GM21526 (cell line): ENCODE results near the gene ICAM2.

Experiments used
- ATAC-seq: cut with Tn5 transposase; IDR thresholded peaks from one replicate; pipeline ENCODE4 v1.9.1; 2021; ENCODE audit warnings: moderate library complexity; ENCODE audit not compliant: unreplicated experiment, low FRiP score

ICAM2 gene

DNA sequence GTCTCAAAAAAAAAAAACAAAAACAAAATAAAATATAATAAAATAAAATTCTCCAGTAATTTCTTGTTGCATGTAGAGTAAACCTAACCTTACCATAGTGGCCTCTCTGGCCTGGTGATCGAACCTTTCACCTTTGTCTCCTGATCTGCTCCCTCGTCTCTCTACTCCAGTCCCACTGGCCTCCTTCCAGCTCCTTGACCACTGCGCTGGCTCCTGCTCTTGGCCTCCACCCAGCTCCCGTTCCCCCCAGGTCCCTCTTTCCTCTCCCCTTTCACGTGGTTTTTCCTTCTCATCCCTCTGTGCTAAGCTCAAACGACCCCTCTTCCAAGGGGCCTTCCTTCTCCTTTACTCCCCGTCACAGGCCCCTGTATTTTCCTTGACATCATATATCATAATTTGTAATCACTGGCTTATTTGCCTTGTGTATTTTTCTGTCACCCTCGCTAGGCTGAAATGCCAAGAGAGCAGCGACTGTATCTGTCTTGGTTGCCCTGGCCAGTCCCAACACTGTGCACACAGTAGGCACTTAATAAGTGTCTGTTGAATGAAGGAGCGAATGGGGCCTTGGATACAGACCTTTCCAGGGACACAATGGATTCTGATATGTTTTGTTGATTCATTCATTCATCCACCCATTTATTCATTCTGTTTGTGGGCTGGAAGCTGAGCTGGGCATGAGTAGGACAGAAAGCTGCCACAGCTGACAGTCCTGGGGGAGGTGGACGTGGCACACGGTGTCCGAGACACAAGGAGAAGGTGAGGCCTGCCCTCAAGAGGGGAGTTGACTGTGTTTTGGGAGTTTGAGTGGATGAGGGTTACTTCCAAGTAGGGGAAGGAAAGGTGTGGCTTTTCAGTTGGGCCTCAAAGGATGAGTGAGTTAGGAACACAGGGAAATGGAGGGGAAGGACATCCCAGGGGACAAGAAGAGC lies 41.9 kb downstream of the ICAM2 start:
- no peak for ATAC-seq

DNA sequence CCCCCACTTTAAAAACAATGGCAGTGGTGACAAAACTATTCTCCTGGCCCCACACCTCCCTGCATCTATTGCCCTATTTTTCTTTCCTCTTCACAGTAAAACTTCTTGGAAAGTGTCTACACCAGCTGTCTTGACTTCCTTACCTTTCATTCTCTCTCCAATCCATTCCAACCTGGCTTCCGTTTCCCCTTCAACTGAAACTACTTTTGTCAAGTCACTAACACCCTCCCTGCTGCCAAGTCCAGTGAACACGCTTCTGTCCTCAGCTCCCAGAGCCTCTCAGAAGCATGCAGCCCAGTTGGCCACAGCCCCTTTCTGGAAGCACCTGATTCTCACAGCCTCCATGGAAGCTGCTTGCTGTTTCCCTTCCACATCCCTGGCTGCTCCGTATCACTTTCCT lies 43.7 kb downstream of the ICAM2 start:
- ATAC-seq: no peak

DNA sequence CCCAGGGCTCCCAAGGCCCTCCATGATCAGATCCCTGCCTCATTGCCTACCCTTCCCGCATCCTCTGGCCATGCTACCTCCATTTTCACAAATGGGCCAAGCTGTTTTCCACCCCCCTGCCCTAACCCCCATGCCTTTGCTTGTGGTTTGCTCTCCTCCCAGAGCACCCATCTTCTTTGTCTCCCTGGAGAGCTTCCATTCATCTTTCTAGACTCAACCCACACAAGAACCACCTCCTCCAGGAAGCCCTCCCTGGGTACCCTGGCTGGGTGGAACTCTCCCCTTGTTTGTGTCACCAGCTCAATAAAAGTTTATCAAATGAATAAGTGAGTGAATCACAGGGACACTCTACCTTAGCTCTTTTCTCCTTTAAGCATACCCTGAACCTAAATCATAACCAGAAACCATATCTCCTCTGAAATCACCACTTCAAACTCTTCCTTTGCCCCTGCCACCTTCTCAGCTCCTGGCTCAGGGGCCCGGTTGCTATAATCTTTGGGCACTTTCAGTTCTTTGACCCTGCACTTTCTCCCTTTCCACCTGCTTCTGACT lies 44.8 kb downstream of the ICAM2 start:
- no peak for ATAC-seq

DNA sequence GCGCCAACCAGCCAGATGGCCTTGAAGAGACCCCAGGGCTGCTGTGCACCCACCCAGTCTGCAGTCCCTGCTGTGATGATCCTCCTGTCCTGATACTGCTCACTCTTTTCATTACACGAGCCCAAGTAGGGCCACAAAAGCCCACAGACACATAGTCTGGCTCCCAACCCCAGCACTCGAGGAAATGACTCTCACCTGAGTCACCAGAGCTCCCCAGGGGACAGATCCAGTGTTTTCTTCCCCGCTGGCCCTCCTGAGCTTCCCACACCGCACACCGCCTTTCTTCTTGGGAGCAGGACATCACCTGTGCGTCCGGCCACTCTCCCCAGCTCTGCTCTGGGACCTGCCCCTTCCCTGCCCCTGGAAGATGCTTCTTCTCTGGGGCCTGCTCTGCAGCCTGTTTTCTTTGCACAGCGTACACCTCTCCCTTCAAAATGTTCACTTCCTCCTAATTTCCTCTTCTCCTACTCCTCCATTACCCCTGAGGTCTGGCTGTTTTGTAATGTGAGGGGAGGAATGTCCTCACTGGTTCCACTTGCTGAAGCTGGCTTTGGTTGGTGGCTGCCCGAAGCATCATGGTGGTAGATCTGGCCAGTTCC lies 45.7 kb downstream of the ICAM2 start:
- no peak for ATAC-seq

DNA sequence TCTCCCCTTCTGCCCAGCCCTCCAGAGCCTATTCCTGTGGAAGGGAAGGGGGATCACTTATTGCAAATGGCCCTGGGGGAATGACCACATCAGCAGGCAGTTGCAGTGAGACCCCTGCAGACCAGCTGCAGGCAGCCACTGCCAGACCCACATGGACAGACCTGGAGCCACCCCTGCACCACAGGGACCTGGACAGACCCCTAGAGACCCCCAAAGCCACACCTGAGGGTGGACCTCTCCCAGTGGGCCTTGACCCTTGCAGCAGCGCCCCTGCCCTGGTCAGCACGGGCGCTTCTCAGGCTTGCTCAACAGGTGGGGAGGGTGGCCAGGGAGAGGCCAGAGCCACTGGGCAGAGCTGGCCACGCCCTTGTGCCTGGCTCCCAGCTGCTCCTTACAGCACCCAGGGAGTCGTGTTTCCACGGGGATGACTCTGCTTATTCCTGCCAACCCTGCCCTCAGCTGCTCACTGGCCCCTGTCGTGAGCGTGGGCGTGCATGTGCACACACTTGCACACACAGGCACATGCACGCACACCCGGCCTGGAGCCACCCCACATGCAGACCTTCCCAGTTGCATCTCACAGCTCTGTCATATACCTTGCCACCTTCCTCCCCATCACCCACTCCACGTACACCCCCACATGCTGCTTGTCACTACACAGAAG lies 46.4 kb downstream of the ICAM2 start:
- ATAC-seq: no peak

DNA sequence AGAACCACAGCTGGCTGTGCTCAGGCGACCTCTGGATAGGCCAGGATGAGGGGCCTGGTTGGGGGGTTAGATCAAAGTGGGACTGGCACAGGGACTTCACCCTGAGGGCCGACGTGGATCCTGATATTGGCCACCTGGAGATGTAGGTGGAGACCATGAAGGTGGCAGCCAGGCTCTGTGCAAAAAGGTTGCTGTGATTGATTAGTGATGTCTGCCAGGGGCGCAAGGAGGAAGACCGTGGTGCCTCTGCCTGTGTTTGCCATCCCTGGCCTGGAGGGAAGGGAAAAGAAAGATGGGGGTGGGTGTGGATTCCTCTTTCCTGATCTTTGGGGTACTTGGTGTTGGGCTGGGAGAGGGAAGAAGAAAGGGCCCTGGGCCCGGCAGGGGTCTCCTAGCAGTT lies 47.2 kb downstream of the ICAM2 start:
- ATAC-seq: no peak

DNA sequence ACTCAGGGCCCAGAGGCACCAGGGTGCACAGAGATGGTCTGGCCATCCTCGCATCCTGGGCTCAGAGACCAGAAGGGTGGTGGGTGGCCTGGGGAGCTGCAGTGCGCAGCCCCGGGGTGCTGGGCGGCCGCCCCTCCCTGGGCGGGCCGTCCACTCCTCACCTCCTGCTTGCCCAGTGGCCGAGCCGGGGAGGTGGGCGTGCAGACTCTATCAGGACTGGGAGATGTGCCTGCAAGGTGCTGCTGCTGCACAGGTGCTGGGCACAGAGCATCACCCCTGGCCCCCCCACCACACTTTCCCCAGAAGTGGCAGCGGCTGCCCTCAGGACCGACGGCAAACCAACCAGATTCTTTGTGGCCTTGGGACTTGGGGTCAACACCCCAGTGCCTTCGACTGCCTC lies 47.6 kb downstream of the ICAM2 start, which contains the start of gene SCN4A:
SCN4A (minus strand) TSS at position 123 of the 400 bp plus-strand sequence; CDS start at position 46, 77 bp downstream.
- no peak for ATAC-seq

DNA sequence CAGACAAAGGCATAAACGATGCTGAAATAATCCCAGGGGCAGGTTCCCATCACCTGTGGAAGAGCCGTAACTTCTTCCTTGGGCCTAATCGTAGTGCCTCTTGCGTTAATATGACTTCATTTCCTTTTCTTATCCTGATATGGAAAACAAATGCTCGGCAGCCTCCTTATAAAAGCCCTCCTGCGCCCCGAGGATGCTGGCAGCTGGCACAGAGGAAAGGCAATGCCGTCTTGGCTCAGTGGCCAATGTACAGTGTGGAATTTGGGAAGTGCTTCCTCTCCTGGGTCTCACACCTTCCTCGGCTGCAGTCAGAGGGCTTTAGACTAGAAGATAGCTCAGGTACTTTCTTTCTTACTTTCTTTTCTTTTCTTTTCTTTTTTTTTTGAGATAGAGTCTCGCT lies 51.2 kb downstream of the ICAM2 start:
- no peak for ATAC-seq

DNA sequence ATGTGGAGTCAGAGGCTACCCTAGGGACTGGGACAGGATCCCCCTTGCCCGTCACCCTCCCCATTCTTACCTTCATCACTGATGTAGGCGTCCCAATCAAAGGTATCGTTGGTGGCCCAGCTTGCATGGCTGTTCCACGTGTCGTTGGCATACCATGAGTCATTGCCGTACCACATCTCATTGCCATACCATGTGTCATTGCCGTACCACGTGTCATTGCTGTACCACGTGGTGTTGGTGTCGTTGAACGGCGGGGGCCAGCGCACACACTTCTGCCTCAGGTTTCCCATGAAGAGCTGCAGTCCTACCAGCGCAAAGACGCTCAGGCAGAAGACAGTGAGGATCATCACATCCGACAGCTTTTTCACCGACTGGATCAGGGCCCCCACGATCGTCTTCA lies 52.5 kb downstream of the ICAM2 start:
- no peak for ATAC-seq

DNA sequence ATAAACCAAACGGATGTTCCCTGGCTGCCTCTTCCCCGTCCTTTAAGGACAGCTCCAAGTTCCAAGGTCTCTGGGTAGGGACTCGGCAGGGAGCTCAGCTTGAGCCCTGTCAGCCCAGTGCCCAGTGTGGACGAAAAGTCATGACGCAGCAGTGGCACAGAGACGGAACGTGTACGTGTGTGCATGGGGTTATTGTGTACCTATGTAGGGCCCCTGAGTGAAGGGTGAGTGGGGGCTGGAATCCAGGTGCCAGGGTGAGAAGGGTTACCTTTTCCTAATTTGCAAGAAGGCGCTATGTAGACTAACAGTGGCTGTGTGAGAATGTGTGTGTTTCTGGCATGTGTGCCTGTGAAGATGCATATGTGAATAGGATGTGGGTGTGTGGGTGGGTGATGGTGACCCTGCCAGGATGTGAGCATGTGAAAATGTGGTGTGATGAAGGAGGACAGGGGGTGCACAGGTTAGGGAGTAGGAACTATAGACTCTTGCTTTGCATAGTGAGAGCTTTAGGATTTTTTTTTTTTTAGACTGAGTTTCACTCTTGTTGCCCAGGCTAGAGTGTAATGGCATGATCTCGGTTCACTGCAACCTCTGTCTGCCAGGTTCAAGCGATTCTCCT lies 53.7 kb downstream of the ICAM2 start:
- no peak for ATAC-seq

DNA sequence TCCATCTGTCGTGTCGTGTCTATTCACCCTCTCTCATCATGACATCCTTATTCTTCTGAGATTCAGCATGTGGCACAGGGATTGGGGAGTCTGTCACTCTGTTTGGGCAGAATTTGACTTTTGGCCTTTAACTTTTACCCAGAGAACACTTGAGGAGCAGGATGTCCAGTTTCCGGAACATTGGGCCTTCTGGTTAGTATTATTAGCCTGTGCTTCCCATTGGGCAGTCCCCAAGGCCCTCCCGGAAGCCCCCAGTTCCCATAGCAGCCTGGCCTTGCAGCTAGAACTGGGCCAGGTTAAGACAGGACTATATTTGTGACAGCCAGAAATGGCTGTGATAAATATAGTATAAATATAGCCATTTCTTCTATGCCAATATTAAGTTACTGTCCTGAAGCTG lies 57.3 kb downstream of the ICAM2 start:
- ATAC-seq: no peak

DNA sequence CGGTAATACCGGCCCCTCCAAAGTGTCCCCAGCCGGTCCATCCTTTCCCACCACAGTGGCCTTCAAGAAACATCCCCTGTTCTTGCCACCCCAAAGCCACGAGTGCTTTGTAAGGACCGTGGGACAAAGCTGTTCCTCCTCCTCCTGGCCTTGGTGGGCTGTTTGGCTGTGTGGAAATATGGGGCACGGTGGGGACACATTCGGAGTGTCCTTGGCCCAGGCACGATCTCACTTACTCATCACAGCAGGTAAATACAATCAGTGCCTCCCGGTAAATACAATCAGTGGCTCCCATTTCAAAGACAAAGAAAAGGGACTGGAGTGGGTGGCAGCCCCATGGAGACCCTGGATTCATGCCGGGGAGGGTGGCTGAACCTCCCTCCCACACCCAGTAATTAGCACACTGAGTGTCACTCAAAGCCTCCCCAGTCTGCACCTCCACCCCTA lies 58.1 kb downstream of the ICAM2 start:
- ATAC-seq: no peak

DNA sequence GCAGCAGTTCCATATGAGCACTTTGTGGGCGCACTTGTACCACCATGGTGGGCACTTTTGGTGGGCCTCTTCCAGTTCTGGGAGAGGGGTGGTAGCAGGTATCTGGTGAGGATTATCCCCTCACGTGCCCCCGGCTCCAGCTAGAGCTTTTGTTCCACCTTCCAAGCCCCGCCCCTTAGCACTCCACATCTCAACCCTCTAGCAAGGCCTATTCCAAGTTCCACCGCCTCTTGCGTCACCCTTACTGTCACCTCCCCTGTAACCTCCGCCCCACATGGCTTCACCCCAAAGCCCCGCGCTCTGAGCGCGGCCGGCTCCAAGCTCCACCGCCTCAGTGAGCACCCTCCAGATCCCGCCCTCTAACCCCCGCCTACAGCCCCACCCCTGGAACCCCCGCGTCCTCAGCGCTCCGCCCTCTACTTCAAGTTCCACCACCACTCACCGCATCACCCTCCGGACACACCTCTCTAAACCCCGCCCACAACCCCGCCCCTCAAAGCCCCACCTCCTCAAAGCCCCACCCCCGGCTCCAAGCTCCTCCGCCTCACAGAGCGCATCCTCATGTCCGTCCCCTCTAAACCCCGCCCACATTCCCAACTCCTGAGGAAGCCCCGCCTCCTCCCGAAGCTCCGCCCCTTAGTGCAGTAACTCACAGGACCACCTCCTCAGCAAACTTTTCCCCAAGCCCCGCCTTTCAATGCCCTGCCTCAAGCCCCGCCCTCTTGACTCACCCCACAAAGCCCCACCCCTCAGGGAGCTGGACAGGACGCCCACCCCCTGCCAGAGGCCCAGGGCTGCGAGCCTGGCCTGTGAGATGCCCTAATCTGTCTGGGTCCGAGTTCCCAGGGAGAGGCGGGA lies 58.8 kb downstream of the ICAM2 start:
- no peak for ATAC-seq

DNA sequence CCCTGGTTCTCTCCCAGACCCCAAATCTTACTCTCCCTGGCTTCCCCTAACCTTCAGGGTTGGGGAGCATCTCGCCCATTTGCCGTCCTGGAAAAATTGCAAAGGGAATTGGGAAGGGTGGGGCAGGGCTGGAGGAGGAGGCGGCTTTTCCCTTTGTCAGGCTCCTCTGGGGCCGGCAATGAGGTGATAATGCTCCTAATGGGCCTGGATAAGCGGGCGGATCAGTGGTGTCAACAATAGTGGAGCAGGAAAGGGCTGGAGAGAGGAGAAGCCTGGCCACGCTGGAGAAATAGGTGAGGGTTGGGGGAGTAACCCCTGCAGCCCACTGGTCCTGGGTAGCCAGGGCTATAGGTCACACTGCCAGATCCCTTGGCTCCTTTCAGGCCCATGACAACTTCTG lies 60.0 kb downstream of the ICAM2 start:
- ATAC-seq: no peak

DNA sequence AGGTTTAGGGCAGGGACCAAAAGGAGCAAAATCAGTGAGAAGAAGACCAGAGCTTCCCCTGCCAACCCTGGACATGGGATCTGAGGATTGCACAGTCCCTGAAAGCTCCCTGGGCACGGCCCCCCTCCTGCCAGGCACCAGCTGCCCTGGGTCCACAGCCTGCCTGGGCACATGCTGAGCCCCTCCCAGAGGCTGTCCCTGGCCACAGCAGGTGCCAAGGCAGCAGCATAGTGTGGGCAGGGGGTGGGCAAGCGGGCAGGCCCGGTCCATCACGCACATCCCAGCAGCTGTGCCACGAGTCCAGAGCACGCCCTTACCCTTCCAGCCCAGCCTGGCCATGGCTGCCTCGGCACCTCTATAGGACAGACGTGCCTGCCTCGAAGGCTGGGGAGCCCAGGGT lies 60.4 kb downstream of the ICAM2 start:
- no peak for ATAC-seq

DNA sequence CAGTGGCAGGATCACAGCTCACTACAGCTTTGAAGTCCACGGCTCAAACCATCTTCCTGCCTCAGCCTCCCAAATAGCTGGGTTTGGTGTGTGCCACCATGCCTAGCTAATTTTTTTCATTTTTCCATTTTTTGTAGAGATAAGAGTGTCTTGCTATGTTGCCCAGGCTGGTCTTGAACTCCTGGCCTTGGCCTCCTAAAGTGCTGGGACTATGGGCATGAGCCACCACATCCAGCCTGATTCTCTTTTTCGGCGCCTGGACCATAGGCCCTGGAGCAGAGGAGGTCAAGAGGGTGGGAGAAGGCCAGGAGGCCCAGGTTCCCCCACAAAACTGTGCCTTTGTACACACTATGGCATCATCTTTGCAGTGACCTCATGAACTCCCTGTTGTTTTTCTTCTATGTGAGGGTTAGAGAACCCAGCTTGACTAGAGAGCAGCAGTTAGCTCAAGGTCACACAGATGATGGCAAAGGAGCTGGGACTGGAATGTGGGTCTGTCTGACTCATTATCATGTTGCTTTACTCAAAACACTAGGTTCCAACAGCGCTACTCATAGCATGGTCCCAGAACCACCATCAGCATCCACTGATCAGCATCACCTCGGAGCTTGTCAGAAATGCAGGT lies 64.0 kb downstream of the ICAM2 start:
- ATAC-seq: no peak

DNA sequence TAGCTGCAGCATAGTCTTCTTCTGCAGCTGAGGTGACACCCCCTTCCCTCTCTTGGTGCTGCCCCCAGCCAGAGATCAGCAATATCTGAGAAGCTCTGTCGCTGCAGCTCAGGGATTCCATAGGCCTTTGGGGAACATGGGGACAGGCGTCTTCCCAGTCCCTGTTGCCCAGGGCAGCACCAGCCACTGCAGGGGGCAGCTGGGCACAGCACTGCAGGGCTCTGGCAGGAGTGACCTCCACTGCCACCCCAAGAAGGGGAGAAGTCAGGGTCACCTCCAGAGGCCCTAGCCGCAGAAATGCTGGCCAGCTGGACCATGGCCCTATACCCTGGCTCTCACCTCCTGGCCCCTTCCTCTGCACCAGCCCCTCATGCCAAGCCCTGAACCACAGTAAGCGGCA lies 64.6 kb downstream of the ICAM2 start:
- no peak for ATAC-seq

DNA sequence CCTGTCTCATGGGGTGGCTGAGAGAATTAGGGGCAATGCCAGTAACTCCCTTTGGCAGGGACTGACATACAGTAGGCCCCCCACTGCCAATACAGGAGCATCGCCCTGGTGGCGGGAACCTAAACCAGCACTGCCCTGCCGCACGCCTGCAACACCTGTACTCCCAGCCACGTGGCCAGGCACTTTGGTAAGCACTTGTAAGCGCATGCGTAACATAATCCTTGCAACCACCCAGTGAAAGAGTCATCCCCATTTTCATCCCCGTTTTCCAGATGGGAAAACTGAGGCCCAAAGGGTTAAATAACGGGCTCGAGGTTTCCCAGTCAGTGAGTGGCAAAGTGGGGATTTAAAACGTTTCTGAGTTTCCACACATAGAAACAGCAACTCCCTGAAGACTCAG lies 65.2 kb downstream of the ICAM2 start:
- no peak for ATAC-seq

DNA sequence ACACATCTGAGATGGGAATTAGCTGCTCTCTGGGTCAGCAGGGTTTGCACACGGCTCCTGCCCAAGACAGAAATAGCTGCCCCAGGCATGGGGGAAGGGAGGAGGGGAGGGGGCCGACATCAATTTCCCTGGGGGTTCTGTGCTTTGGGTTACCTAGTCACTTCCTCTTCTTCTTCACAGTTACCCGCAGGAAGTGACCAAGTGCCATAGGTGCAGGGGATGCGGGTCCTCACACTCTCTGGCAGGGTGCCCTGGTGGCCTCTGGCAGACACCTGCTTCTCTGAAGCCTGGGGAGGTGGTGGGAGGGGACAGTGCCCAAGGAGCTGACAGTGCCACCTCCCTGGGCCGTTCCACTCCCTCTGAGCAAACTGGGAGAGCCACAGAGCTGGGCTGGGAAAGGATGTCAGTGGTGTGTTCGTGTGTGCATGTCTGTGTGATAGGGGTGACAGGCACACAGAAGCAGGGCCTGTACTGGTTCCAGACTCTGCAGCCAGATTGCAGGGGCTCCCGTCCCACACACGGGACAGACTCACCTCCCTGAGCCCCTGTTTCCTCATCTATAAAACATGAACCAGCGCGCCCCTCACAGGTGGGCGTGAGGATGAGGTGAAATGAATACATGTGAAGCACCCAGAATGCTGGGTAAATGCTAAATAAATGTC lies 65.9 kb downstream of the ICAM2 start:
- no peak for ATAC-seq
